HG03520 (cell line): ENCODE measurements around the gene MCRIP2.
"Not testable (repeated sequence)": the region's sequence is repeated elsewhere in the genome, so short reads cannot be mapped to it uniquely, and the experiment has no call there.

Experiments
- ATAC-seq: cut with Tn5 transposase; IDR thresholded peaks from one replicate; pipeline ENCODE4 v1.9.1; 2021; ENCODE audit warnings: mild to moderate bottlenecking, moderate library complexity; ENCODE audit not compliant: unreplicated experiment

MCRIP2 gene, protein sequence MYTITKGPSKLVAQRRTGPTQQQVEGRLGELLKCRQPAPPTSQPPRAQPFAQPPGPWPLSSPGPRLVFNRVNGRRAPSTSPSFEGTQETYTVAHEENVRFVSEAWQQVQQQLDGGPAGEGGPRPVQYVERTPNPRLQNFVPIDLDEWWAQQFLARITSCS

DNA sequence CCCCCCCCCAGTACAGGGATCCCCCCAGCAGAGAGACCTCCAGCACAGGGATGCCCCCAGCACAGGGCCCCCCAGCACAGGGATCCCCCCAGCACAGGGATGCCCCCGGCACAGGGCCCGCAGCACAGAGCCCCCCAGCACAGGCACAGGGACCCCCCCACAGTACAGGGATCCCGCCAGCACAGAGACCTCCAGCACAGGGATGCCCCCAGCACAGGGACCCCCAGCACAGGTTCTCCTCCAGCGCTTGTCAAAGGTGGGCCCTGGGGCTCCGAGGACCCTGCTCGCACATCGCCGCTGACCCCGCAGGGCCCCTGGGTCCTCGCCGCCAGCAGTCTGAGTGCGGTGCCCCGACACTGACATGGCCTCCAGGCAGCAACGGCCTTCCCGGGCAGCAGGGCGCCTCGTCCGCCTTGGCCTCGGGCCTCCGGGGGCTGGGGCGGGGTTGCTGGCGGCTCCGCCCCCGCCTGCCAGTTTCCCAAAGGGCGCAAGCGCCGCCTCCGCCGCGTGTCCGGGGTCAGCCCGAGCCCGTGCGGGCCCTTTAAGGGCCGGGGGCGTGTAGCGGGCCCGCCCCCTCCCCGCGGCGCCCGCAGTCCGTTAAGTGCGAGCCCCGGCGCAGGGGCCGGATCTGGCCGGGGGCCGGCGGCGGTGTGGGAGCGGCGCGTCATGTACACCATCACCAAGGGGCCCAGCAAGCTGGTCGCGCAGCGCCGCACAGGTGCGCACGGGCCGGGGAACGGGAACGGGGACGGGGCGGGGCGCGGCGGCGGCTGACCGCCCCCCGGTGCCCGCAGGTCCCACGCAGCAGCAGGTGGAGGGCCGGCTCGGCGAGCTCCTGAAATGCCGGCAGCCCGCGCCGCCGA, at the start of gene MCRIP2:
Gene MCRIP2, plus strand, starts transcription at position 503 of the 863 bp plus-strand sequence. Its CDS starts 164 bp downstream, at position 667.
- ATAC-seq: no peak

DNA sequence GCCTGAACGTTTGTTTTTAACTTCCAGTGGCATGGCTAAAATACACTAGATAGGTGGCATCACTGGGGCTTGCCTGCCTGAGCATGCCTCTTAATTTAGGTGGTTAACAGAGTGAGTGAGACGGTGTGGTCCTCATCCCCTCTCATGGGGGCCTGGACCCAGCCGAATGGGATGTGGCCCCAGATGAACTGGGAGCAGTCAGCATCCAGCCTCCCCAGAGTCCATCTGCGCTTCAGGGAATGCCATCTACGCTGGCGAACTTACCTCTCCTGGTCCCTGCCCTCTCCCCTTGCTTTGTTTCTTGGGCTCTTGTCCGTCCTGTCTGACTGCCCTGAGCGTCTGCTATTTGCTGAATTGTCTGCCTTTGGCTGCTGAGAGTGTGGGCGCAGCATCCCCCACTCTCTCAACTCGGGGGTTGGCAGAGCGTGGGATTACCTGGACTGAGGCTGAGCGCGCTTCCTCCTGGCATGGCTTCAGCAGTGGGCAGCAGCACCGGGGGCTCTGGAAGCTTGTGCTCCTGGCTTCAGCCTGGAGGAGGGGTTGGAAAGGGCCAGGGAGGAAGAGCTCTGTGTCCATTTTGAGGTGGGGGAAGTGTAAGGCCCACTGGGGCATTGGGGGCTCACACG, 49.6 kb upstream of the MCRIP2 start:
- ATAC-seq: no peak

DNA sequence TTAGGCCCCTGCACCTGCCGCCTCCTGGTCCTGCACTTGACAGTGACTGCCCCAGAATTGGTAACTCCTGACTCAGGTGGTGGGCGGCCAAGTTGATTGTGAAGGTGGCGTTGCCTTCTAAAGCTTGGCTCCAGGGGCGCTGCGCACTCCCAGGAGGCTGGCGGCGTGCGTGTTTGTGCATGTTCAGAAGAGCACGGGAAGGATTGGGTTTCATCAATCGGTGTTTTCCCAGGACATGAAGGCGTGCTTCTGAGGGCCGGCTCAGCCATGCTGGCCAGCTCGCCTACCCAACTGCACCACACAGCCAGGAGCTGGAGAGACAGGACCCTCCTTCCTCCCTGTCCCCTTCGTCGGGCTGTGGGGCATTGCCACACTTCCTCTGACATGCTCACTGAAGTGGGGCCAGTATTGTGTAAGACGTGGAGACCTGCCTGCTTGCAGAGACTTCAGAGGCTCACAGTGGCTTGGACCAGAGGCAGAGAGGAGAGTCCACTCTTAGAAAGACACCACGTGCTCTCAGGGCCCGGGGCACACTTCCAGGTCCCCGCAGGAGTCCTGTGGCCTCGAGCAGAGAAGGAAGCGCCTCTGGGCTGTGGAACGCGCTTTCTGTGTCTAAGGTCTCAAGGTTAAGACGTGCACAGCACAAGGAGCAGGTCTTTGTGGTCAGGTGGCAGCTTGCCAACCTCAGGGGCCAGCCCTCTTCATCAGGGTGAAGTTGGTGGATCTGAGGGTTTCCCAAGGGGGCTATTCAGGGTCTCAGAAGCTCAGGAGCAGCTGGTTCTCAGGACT, 48.9 kb upstream of the MCRIP2 start:
- ATAC-seq: no peak

DNA sequence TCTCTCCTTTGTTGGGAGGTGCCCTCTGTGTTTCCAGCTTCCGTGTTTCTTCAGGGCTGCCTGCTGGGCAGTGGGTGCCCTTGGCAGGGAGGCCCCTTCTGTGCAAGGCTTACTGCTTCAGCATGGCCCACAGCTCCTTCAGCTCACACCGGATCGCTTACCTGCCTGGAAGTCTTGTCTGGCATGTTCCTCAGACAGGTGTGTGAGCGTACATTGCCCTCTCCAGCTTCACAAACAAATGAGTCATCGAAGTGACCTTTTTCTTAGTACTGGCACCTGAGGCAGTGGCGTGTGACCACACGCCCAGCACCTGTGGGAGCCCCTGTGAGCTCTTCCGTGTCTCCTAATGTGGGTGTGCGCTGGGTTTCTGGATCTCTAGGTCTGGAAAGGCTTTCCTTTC, 48.2 kb upstream of the MCRIP2 start:
- no peak for ATAC-seq

DNA sequence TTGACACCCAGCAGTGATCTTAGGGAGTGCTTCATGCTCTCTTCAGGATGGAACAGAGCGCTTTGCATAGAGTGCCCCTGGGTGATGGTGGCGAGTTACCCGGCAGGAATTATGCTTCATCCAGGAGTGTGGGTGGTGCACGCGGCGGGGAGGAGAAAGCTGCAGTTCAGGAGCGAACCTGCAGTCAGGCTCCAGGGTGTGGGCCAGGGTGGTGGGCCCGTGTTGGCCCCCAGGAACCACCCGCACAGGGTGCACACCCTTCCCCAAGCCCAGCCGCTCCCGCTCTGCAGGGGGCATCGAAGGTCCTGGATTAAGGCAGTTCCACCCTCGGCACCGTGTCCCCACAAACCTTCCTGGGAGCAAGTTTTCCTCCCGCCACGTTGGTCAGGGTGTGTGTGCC, 47.8 kb upstream of the MCRIP2 start:
- no peak for ATAC-seq

DNA sequence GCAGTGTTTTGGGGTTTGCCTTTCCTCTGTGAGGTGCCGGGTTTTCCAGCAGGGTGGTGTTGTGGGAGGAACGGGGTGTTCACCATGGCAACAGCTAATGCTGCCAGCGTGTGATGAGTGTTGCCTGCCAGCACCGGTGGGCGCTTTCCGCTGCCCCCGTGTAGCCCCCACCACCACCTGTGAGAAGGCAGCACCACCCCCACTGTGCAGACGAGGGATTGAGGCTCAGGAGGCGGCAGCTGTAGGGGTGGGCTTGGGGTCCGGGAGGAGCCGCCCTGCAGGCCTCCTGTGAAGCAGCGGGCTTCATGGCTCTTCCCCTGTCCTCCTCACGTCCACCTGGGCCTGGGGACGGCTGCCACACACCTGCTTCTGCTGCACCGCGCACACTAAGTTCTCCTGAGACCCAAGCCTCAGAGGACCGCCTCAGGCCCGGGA, 46.5 kb upstream of the MCRIP2 start:
- ATAC-seq: no peak

DNA sequence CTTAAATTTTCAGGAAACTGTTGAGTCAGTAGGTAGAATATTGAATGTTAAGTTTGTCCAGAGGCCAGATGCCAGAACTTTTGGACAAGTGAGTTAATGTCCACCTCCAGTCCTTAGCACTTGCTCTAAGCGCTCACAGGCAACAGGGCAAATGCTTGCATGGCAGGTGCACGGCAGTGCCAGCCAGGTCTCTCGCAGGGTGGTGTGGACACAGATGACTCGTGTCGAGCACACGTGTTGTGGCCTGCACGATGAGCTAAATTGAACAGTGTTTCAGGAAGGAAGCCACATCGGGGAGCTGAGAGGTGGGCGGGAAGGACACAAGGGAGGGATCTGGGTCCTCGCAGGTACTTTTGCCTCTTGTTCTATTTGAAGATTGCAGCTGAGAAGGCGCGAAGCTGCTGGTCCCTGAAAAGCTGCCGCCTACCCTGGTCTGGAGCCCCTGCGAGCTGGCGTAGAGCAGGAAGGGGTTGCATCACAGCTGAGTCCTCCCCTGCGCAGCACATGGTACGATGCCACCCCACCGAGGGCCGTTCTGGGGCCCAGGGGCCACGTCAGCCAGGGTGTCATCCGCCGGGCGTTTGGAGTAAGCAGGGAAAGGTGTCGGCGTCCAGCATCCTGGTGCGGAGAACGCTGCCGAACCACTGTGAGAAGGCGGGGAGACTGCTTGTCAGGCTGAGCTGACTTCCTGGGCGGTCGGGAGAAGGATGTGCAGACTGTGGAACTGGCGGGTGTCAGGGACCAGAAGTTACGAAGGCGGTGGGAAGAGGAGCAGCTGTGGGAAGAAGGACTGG, 45.5 kb upstream of the MCRIP2 start:
- no peak for ATAC-seq

DNA sequence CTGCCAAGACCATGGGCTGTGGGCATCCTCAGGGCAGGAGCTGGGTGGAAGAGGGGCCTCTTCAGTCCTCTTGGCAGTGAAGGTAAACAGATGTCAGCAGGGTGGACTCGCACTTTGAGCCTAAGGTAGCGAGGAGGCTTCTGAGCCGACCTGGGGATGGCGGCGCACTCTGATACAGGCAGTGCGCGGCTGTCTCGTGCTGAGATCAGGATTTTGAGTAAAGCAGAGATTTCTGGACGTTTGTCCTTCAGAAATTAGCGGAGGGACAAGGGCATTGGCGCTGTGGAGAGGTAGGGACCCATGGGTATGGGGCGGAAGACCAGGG, 44.9 kb upstream of the MCRIP2 start:
- no peak for ATAC-seq

DNA sequence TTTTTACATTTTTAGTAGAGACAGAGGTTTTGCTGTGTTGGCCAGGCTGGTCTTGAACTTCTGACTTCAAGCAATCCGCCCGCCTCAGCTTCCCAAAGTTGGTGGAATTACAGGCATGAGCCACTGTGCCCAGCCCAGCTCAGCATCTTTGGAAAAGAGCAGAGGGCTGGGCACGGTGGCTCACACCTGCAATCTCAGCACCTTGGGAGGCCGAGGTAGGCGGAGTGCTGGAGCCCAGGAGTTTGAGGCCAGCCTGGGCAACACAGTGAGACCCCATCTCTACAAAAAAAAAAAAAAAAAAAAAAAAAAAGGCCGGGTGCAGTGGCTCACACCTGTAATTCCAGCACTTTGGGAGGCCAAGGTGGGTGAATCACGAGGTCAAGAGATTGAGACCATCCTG, 44.0 kb upstream of the MCRIP2 start:
- ATAC-seq: not testable (repeated sequence)

DNA sequence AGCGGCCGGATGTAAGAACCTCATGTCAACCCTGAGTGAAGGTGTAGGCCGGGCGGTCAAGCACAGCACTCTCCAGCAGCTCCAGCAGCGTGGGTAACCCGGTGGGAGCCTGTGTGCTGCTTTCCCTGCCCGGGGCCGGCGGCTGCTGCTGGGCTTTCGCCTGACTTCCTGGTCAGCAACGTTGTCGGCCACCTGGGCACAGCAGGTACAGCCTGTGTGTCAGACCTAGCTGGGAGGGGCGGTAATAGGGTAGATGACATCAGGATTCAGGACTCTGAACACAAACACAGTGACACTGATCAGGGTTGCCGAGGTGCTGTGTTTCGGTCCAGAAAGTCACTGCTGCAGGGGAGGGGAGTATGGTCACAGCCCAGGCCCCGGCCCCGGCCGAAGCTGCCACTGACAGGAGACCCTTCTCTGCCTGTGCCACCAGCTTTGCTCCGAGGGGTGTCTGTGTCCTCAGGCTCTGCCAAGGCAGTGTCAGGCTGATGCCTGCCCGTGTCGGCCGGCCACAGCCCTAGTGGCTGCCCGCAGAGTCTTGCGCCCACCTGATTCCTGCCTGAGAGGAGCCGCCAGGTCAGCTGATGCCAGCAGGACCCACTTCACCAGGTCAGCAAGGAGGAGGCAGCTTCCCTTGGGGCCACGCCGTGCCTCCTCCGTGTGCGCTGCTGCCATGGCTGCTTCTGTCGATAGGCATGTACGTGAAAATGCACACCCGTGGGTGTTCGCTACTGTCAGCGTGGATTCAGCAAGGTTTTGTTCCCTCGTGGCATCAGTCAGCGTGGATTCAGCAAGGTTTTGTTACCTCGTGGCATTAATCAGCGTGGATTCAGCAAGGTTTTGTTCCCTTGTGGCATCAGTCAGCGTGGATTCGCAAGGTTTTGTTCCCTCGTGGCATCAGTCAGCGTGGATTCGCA, 42.5 kb upstream of the MCRIP2 start:
- no peak for ATAC-seq

DNA sequence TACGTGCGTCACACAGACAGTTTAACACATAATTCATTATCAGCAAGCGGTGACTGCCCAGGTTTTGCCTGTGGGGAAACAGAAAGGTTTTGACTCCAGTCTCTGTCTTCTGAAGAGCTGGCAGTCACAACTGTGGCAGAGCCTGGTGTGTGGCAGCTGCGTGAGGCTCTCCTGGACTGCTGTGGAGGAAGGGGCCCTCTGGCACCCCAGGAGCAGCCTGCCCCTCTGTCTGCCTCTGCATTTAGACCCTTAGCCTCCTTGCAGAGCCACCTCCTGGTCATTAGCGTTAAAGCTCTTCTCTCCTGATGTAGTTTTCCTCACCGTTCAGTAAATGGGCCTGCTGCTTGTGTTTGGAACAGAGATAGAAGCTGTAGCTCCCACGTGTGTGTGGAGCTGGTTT, 40.8 kb upstream of the MCRIP2 start:
- ATAC-seq: no peak

DNA sequence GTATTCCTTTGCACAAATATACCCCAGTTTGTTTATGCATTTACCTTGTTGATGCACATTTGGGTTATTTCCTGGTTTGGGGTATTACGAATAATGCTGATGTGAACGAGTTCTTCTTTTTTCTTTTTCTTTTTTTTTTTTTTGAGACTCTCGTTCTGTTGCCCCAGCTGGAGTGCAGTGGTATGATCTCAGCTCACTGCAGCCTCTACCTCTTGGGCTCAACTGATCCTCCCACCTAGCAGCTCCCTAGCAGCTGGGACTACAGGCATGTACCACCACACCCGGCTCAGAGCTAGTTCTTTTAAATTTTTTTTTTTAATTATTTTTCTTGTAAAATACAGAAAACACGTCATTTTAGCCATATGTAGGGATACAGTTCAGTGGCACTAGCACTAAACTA, 37.7 kb upstream of the MCRIP2 start:
- ATAC-seq: no peak

DNA sequence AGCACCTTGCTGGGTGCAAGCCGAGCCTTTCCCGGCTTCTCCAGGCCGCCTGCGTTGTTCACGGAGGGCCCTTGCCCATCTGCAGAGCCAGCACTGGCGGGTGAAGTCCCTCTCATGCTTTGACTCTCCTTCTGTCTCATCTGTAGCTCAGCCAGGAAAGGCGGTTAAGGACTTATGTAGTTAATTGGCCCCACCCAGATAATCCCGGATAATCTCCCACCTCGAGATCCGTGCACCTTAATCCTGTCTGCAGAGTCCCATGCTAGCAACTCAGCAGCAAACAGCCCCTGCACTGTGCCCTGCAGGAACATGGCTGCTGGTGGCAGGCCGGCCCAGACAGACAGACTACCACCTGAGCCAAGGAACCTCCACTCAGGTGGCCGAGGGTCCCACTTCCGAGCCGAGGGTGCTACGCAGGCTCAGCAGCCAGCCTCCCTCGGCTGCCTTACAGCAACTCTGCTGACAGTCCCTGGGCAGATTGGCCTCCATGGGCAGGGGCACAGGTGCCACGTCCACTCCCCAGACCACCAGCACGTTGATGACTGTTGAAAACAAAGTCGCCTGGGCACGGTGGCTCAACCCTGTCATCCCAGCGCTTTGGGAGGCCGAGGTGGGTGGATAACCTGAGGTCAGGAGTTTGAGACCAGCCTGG, 34.8 kb upstream of the MCRIP2 start:
- ATAC-seq: no peak

DNA sequence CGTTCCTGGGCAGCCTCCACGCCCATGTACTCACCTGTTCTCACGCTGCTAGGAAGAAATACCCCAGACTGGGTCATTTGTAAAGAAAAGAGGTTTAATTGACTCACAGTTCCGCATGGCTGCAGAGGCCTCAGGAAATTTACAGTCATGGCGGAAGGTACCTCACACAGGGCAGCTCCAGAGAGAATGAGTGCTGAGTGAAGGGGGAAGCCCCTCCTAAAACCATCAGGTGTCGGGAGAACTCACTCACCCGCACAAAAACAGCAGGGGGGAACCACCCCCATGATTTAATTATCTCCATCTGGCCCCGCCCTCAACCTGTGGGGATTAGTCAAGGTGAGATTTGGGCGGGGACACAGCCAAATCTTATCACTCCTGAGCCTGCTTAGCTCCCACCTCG, 33.6 kb upstream of the MCRIP2 start:
- no peak for ATAC-seq

DNA sequence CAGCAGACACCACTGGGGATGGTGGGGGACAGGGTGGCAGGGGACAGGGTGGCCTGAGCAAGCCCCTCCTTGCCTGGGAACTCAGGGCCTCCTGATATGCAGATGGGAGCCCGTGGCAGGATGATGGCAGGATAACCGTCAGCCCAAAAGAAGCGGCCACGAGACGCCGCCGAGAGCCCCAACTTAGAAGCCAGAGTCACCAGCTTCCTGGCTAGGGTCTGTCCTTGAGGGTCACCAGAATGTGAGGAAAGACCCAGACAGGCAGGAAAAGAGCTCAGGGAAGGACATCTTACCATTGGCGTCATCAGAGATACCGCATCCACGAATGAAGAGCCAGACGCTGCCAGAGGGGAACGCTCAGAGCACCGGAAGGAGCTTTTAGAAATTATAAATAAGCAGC, 32.3 kb upstream of the MCRIP2 start:
- no peak for ATAC-seq

DNA sequence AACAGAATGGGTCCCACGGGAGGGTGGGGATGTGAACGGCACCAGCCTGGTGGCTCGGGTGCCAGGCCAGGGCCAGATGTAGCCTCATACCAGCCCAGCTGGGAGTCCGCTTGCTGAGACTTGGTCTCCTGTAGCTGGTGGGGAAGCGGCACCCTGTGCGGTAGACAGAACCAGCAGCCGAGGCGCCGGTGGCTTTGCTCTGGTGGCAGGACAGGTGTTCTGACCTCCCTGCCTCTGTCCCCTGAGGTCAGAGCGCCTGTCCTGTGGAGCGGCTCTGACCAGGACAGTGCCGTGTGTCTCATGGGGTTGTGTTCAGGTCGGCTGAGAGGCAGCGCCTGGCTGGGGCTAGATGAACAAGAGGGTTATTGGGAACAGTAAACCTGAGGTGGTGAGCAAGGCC, 31.6 kb upstream of the MCRIP2 start:
- no peak for ATAC-seq

DNA sequence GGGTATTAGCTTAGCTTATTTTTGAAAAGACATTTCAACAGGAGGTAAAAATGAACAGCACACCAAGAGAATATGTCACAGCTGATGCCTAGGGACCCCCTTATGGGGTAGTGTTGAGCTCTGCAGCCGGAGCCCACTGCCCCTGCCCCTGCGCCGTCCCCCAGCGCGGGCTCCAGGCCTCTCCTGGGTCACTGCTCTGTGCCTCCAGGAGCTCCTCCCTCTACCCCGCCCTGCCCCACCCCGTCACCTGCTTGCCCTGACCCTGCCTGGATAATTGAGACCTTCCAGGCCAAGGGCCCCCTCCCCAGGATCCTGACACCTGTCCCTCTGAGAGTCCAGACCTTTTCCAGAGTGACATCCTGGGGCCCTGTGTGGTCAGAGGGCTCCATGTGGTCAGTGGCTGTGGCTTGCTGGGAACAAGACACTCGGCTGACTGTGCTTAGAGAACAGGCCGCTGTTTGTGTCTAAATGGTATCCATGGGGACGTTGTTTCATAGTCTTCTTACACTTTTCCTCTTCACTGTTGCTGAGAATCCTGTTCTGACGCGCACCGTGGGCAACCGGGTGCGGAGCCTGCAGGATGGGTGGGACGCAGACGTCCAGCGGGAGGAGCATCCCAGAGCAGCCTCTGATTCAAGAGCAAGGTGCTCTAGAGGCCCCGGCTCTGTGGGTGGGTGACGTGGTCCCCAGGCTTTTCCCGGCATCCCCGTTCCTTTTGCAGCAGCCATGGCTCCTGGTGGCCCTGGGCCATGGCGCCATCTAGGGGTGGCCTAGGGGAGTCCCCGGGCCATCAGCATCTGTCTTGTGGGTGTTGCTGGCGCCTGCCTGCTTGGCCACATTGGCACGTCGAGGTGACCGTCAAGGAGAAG, 30.9 kb upstream of the MCRIP2 start:
- no peak for ATAC-seq

DNA sequence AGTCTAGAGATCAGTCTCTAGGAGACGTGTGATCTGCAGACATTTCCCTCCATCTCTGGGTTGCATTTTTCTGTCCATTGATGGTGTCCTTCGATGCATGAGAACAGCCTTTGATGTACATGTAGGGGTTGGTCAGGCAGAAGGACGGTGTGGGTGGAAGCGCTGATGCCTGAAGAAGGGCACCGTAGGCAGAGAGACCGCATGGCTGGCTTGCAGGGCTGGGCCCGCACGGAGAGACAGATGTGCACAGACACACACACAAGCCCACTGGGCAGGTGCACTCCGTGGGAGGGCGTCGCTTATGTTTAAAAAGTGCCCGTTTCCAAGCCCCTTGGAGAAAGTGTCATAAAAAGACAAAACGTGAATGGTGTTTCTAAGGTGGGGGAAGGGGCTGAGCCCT, 26.5 kb upstream of the MCRIP2 start:
- ATAC-seq: no peak
